ENCODE measurements around the gene CTSW.

DNA sequence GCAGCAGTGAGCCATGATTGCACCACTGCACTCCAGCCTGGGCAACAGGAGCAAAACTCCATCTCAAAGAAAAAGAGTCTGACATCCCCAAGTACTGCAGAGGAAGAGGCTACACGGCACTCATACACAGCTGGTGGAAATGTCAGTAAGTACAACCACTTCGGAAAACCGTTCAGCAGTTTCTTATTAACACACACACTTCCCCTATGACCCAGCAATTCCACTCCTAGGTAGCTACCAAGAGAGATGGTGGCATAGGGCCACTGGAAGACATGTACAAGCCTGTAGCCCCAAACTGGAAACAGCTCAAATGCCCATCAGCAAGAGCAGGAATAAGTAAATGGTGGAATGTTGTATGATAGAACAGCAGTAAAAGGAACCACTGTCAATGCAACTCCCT, 42.9 kb downstream of the CTSW start:
- TF ChIP-seq POLR2A (IDR thresholded peaks at IDR 0.05): no peak
- TF ChIP-seq, protein P1, sequence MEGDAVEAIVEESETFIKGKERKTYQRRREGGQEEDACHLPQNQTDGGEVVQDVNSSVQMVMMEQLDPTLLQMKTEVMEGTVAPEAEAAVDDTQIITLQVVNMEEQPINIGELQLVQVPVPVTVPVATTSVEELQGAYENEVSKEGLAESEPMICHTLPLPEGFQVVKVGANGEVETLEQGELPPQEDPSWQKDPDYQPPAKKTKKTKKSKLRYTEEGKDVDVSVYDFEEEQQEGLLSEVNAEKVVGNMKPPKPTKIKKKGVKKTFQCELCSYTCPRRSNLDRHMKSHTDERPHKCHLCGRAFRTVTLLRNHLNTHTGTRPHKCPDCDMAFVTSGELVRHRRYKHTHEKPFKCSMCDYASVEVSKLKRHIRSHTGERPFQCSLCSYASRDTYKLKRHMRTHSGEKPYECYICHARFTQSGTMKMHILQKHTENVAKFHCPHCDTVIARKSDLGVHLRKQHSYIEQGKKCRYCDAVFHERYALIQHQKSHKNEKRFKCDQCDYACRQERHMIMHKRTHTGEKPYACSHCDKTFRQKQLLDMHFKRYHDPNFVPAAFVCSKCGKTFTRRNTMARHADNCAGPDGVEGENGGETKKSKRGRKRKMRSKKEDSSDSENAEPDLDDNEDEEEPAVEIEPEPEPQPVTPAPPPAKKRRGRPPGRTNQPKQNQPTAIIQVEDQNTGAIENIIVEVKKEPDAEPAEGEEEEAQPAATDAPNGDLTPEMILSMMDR (IDR thresholded peaks at IDR 0.05 in 8 of 11, conservative IDR thresholded peaks at IDR 0.05 in 3 of 11): no peak

Data from spleen (tissue), 7 donors.